B cell (primary cell): ENCODE results near the gene DNAH12.
"Not testable (repeated sequence)": the region's sequence is repeated elsewhere in the genome, so short reads cannot be mapped to it uniquely, and the experiment has no call there.

Experiments used
- EZH2 ChIP-seq: IDR thresholded peaks from 2 replicates; pipeline ENCODE4 v1.6.1; 2012; ENCODE audit warnings: borderline replicate concordance, low read depth, mild to moderate bottlenecking, moderate library complexity, low read length; ENCODE audit not compliant: insufficient read depth, poor library complexity, severe bottlenecking
- TF ChIP-seq, protein P1 (sequence below): fragments of 200-600 bp; IDR thresholded peaks from one replicate; pipeline ENCODE4 v1.8.0; 2022; ENCODE audit warnings: antibody characterized with exemption, mild to moderate bottlenecking

DNA sequence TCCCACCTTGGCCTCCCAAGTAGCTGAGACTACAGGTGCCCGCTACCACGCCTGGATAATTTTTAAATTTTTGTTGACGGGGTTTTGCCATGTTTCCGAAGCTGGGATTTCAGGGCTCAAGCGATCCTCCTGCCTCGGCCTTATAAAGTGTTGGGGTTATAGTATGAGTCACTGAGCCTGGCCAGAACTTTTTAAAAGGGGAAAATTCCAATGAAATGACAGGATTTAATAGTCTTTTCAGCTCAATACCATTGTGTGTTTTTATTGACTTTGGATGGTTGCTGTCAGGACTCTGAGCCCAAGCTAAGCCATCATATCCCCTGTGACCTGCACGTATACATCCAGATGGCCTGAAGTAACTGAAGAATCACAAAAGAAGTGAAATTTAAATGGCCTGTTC lies 240.6 kb downstream of the DNAH12 start:
- TF ChIP-seq, protein P1, sequence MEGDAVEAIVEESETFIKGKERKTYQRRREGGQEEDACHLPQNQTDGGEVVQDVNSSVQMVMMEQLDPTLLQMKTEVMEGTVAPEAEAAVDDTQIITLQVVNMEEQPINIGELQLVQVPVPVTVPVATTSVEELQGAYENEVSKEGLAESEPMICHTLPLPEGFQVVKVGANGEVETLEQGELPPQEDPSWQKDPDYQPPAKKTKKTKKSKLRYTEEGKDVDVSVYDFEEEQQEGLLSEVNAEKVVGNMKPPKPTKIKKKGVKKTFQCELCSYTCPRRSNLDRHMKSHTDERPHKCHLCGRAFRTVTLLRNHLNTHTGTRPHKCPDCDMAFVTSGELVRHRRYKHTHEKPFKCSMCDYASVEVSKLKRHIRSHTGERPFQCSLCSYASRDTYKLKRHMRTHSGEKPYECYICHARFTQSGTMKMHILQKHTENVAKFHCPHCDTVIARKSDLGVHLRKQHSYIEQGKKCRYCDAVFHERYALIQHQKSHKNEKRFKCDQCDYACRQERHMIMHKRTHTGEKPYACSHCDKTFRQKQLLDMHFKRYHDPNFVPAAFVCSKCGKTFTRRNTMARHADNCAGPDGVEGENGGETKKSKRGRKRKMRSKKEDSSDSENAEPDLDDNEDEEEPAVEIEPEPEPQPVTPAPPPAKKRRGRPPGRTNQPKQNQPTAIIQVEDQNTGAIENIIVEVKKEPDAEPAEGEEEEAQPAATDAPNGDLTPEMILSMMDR: not testable (repeated sequence)
- TF ChIP-seq EZH2: not testable (repeated sequence)
